GM11168 (cell line): ENCODE data around the gene ELFN2.
"Not testable (repeated sequence)": the region's sequence is repeated elsewhere in the genome, so short reads cannot be mapped to it uniquely, and the experiment has no call there.

ENCODE experiments used
- in situ Hi-C: fragments of 300-500 bp; cut with MboI; formaldehyde crosslinking; loops from one replicate; pipeline ENCODE4 v1.12.0; 2022; ENCODE audit warnings: low sequenced_read_pairs; ENCODE audit not compliant: unreplicated experiment

Gene ELFN2

DNA sequence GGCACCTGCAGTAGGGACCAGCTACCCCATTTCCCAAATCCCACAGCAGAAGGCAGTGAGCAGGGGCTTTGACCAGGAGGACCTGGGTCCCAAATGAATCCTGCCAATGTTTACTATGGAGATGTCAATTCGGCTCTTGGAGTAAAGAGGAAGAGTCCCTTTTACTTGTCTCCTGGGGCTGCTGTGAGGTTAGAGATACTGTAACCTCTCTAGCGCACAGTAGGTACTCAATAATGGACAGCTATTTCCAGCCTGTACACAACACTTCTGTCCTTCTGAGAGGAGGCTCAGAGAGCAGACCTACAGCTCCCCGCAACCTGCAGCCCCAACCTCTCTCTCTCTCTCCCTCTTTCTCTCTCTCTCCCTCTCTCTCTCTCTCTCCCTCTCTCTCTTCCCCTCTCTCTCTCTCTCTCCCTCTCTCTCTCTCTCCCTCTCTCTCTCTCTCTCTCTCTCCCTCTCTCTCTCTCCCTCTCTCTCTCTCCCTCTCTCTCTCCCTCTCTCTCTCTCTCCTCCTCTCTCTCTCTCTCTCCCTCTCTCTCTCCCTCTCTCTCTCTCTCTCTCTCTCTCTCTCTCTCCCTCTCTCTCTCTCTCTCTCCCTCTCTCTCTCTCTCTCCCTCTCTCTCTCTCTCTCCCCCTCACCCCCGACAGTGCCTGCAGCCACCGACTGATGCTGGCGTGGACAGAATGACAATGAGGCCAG is 98.6 kb downstream of the ELFN2 start:
- in situ Hi-C loops = not testable (repeated sequence)

- in situ Hi-C loops = no loop called here
Observed at GRCh38 chr22:37328017-37328416, 99.3 kb downstream of the ELFN2 start.

- in situ Hi-C loops = no loop called here
Observed at GRCh38 chr22:37326726-37327125, 100.6 kb downstream of the ELFN2 start.

DNA sequence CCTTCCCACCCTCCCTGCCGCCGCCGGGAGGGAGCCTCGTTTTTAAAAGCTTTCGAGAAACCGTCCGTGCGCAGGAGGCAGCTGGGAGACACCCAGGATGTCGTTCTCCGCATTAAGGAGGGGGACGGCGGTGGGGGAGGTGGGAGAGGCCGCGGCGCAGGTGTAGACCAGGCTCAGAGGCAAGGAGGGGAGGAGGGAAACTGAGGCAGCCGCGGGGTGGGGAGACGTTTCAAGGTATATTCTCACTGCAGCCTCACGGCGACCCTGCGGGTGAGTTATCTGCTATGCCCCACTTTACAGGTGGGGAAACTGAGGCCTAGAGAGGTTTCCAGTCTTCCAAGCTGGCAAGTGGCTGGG is 102.3 kb downstream of the ELFN2 start:
- in situ Hi-C loops = no loop called here

DNA sequence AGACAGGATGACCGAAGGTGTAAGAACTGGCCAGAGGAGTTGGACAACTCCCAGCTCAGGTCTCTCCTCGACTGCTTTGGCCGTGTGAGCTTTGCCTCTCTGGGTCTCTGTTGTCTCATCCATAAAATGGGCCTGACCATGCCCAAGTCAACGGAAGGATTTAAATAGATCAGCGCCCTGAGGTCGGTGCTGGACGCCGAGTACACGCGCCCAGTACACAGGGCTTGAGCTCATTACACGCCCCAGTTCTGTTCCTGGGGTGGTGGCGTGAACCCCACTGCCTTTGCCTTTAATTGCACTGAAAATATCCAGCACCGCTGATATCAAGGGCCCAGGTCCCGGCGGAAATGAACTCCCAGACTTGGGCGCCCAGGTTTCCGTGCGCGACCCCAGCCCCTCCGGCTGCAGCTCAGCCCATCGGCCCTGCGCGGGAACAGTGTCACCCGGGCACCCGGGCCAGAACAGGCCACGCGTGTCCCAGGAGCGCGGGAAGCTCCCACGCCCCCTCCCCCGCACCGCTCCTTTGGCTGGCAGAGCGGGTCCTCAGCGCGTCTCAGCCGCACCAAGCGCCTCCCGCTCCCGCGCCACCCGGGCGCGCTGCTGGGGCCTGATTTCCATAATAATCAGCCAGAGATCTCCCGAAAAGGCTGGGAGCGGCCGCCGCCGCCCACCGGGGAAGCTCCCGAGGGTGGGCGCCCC is 102.8 kb downstream of the ELFN2 start:
- in situ Hi-C loops = loop anchor here (5.0 kb wide), 1 partner anchor 123 kb away; no protein-coding TSS in a partner anchor

GRCh38 chr22:37320726-37321677 is 106.3 kb downstream of the ELFN2 start:
- in situ Hi-C loops = loop anchor here (5.0 kb wide), 1 partner anchor 126 kb away; no protein-coding TSS in a partner anchor

DNA sequence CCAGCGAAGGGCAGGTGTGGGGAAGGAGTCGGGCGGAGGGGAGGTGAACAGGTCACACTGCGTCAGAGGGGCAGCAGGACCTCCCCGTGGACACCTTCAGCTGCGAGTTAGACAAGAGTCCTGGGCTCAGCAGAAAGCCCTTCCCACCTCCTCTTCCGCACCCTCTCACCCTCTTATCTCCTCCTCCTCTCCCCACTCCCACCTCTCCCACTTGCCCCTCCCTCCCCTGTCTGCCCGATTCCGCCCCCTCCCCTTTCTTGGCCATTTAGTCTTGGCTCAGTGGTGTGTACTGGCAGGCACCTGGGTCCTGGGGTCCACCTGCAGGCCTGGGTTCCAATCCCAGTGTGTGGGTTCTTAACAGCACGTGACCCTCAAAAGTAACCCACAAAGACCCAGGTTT is 107.8 kb downstream of the ELFN2 start:
- in situ Hi-C loops = no loop called here

- in situ Hi-C loops = no loop called here
Observed at GRCh38 chr22:37318364-37319109, 108.7 kb downstream of the ELFN2 start.
